ES-I3 (cell line): ENCODE results near the gene IDH2.
A peak's percentile ranks its signal among the peaks of the same experiment; 100 is the strongest.
"Not testable (repeated sequence)": the region's sequence is repeated elsewhere in the genome, so short reads cannot be mapped to it uniquely, and the experiment has no call there.

Experiments
- H3K36me3 ChIP-seq: 2 replicates; pipeline ENCODE4 v1.6.1; 2013; ENCODE audit warnings: mild to moderate bottlenecking, low read length, control low read depth, moderate library complexity; ENCODE audit not compliant: insufficient read depth
- H3K4me1 ChIP-seq: 2 replicates; pipeline ENCODE4 v1.6.1; 2013; ENCODE audit warnings: mild to moderate bottlenecking, control low read depth, low read length; ENCODE audit not compliant: insufficient read depth
- H3K9ac ChIP-seq: 2 replicates; pipeline ENCODE4 v1.6.1; 2013; ENCODE audit warnings: low read depth, mild to moderate bottlenecking, low read length, moderate library complexity
- H3K9me3 ChIP-seq: 2 replicates; pipeline ENCODE4 v1.6.1; 2013; ENCODE audit warnings: mild to moderate bottlenecking, low read length, moderate library complexity; ENCODE audit not compliant: control insufficient read depth, insufficient read depth

IDH2 gene

DNA sequence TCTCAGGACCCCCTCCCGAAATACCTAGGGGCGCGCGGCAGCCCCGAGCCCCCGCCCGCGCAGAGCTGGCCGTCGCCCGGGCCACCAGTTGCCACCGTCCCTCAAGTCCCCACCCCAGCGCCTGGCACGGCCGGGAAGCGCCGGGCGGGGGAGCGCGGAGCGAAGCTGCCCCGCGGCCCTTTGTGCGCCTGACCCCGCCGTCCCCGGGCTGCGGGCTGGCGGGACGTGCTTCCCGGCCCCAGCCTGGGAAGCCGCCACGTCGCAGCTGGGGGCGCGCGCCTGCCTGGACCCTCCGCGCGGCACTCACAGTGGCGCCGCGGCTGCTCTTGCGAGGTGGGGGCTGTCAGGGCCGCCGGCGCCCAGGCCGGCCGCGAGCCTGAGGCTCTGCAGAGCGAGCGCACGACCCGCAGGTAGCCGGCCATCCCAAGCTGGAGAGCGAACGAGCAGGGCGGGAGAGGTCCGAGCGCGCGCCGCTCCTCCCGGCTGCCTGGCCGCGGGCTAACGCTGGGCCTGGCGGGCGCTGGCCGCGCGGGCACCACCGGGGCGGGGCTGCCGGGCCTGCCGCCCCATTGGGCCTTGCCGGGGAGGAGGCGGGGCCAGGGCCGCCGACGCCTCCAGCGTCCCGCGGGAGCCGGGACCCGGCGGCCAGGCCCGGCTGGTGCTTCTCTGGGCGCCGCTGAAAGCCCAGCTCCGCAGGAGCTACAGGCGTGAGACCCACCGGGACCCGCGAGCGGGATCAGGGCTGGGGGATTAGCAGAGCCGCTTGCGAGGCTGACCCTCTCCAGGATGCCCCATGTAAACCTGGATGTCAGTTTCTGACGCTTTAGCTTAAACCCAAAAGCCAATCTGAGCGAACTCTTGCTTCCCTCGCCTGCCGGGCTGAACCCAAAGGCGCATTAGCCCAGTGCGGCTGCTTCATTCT, at the start of gene IDH2:
Gene IDH2, minus strand, starts transcription at position 500 of the 922 bp plus-strand sequence. Its CDS starts 78 bp downstream, at position 422.
- Histone ChIP-seq H3K9me3 (no peaks in the 10 kb centered on the region), H3K9ac (peak within 1 kb of the TSS; percentile 89), H3K36me3 (no peaks in the 10 kb centered on the region), H3K4me1 (peaks cover 23% of the 10 kb centered on the region)

DNA sequence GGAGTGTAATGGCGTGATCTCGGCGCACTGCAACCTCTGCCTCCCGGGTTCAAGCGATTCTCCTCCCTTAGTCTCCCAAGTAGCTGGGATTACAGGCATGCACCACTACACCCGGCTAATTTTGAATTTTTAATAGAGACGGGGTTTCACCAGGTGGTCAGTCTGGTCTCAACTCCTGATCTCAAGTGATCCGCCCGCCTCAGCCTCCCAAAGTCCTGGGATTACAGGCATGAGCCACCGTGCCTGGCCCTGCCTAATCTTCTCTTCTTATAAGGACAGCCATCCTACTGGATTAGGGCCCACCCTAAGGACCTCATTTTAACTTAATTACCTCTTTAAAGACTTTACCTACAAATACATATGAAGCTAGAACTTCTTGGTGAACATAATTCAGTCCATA, 48.3 kb upstream of the IDH2 start:
- H3K4me1 ChIP-seq: peaks cover 14% of the 10 kb centered on the region
- not testable (repeated sequence) for H3K36me3 ChIP-seq, H3K9me3 ChIP-seq, H3K9ac ChIP-seq

DNA sequence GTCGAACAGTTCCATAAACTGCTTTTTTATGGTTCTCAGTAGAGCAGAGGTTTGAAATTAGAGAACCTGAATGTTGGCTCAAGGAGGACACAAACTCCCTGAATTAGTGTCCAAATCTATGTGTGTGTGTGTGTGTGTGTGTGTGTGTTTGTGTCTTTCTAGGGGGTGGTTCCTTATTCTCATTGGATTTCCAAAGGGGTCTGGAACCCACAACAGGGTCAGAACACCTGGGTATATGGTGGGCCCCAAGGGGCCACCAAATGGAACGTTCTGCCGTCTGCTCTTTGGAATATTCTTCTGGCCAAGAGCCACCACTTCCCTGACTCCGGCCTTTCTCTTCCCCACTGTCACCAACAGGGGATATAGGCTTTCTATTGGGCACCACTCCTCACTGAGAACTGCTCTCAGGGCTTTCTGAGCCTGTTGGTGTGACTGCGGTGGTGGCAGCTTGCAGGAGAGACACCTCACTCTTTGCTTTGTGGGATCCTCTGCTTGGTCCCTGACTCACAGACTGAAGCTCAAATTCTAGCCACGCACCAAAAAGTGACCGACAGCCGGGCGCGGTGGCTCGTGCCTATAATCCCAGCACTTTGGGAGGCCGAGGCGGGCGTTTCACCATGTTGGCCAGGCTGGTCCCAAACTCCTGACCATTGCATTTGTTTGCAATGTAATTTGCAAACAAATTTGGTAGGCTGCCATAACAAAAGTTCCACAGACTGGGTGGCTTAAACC, 47.5 kb upstream of the IDH2 start:
- H3K9me3 ChIP-seq: no peaks in the 10 kb centered on the region
- H3K36me3 ChIP-seq: no peaks in the 10 kb centered on the region
- H3K9ac ChIP-seq: no peak overlapping the region
- peaks cover 14% of the 10 kb centered on the region for H3K4me1 ChIP-seq

DNA sequence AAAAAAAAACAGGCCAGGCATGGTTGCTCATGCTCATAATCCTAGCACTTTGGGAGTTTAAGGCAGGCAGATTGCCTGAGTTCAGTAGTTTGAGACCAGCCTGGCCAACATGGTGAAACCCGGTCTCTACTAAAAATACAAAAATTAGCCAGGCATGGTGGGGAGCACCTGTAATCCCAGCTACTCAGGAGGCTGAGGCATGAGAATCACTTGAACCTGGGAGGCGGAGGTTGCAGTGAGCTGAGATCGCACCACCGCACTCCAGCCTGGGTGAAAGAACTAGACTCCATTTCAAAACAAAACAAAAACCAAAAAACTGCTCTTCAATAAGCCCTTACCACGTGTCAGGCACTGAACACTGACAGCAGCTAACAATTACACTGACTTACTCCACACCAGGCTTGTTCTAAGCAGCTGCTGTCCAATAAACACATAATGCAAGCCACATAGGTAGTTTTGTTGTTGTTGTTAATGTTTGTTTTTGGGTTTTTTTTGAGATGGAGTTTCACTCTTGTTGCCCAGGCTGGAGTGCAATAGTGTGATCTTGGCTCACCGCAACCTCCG, 44.0 kb upstream of the IDH2 start:
- H3K9me3 ChIP-seq, H3K4me1 ChIP-seq, H3K36me3 ChIP-seq, H3K9ac ChIP-seq: not testable (repeated sequence)

DNA sequence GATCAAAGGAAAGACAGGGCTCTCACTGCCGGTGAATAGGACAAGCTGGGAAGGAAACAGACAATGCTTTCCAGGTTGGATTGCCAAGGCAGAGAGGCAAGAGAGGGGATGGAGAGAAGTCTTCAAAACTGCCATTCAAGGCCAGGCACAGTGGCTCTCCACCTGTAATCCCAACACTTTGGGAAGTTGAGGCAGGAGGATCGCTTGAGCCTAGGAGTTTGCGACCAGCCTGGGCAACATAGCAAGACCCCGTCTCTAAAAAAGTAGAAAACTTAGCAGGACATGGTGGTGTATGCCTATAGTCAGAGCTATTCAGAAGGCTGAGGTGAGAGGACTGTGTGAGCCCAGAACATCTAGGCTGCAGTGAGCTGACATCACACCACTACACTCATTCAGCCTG, 43.5 kb upstream of the IDH2 start:
- Histone ChIP-seq H3K4me1 (peaks cover 7% of the 10 kb centered on the region; the same call in 1 of the 2 replicates), H3K36me3 (no peaks in the 10 kb centered on the region), H3K9ac (no peak overlapping the region), H3K9me3 (no peaks in the 10 kb centered on the region)

DNA sequence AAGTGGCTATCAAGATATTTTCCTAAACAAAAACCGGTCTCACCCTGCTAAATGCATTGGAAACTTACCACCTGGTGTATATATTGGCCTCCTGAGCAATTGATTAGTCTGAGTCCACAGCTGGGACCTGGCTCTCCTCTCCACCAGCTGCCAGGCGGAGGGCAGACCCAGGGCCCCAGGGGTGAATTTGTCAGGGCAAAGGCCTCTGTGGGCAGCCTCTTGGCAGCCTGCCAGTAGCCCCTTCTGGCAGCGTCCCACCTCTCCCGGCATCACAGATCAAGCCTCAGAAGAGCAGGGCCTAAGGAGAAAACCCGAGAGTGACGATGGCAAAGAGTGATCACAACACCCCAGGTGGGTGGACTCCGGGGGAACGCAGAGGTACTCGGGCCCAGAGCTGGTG, 43.0 kb upstream of the IDH2 start:
- no peaks in the 10 kb centered on the region for H3K36me3 ChIP-seq
- no peak overlapping the region for H3K9ac ChIP-seq
- no peaks in the 10 kb centered on the region for H3K9me3 ChIP-seq
- H3K4me1 ChIP-seq: peaks cover 7% of the 10 kb centered on the region; the same call in 1 of the 2 replicates

DNA sequence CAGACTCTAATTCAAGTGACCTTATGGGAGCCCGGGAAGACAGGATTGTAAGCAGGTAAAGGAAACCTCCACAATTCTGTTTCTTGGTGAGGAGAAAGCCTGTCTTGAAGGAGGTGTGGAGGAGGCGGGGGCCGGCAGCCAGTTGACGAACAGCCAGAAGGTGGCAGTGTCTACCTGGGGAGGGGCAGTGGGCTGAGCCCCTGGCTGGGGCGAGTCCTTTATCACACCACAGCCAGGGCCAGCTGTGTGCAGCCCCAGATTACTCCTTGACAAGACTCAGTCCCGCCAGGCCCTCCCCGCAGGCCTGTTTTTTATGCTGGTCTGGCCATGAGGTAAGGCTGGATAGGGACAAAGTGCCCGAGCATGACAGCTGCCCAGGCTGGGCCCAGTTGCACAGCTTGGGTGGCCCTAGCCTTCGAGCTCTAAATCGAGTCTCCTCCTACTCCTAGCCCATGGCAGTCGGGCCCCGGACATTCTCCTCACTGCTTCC, 40.9 kb upstream of the IDH2 start:
- Histone ChIP-seq H3K9ac (no peak overlapping the region), H3K36me3 (no peaks in the 10 kb centered on the region), H3K9me3 (no peaks in the 10 kb centered on the region; the same call in 1 of the 2 replicates), H3K4me1 (peaks cover 7% of the 10 kb centered on the region; the same call in 1 of the 2 replicates)

DNA sequence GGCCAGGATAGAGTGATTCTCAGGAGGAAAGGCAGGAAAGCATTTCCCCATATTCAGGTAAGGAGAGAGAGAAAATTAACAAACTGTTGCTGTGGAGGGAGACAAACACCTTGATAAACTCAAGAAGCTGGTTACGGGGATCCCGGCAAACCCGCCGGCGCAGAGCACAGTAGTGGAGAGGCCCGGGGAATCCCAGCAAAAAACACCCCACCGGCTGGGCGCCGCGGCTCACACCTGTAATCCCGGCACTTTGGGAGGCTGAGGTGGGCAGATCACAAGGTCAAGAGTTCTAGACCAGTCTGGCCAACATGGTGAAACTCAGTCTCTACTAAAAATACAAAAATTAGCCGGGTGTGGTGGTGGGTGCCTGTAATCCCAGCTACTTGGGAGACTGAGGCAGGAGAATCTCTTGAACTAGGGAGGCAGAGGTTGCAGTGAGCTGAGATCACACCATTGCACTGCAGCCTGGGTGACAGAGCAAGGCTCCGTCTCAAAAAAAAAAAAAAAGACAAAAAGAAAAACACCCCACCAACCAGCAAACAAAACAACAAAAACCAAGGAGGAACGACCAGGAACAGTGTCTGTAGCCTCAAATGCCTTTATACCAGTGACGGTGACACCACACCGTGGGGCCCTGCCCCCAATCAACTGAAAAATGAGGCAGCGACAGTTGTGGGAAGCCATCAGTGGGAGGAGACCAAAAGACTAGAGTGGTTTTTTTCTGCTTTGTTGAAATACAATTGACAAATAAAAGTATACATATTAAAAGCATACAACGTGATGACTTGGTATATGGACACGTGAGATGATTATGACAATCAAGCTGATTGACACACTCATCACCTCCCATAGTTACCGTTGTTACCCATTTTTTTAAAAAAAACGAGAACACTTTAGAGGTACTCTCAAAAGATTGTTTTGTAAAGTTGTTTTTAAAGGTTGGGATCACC, 40.2 kb upstream of the IDH2 start:
- no peak overlapping the region for H3K9ac ChIP-seq
- no peaks in the 10 kb centered on the region for H3K36me3 ChIP-seq
- no peaks in the 10 kb centered on the region; the same call in 1 of the 2 replicates for H3K9me3 ChIP-seq
- peaks cover 7% of the 10 kb centered on the region; the same call in 1 of the 2 replicates for H3K4me1 ChIP-seq

DNA sequence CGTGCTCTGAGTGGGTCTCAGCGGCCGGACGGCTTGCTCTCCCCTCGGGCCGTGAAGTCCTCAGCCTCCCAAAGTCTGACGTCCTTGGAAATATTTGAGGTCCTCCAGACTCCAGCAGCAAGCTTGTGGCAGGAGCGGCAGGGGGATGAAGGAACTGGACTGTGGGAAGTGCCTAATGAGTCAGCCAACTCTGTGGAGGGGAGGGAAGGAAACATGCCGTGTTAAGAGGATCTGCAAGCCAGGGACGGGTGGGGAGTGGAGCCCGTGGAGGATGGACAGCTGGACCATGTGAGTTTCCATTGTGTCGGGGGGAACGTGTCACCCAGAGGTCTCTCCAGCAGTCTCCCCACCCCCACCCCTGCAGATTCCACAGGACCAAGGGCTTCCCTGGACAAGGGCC, 39.4 kb upstream of the IDH2 start:
- no peaks in the 10 kb centered on the region; the same call in 1 of the 2 replicates for H3K9me3 ChIP-seq
- no peaks in the 10 kb centered on the region for H3K36me3 ChIP-seq
- no peak overlapping the region for H3K9ac ChIP-seq
- peaks cover 7% of the 10 kb centered on the region; the same call in 1 of the 2 replicates for H3K4me1 ChIP-seq

DNA sequence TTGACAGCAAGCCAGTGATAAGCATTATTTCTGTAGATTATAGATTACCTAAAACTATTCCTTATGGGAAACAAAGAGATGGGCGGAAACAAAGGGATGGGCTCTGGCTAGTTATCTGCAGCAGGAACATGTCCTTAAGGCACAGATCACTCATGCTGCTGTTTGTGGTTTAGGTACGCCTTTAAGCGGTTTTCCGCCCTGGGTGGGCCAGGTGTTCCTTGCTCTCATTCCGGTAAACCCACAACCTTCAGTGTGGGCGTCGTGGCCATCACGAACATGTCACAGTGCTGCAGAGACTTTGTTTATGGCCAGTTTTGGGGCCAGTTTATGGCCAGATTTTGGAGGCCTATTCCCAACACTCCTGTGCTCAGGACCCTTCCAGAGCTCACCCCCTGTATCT, 37.3 kb upstream of the IDH2 start:
- H3K36me3 ChIP-seq, H3K9ac ChIP-seq, H3K4me1 ChIP-seq, H3K9me3 ChIP-seq: not testable (repeated sequence)

DNA sequence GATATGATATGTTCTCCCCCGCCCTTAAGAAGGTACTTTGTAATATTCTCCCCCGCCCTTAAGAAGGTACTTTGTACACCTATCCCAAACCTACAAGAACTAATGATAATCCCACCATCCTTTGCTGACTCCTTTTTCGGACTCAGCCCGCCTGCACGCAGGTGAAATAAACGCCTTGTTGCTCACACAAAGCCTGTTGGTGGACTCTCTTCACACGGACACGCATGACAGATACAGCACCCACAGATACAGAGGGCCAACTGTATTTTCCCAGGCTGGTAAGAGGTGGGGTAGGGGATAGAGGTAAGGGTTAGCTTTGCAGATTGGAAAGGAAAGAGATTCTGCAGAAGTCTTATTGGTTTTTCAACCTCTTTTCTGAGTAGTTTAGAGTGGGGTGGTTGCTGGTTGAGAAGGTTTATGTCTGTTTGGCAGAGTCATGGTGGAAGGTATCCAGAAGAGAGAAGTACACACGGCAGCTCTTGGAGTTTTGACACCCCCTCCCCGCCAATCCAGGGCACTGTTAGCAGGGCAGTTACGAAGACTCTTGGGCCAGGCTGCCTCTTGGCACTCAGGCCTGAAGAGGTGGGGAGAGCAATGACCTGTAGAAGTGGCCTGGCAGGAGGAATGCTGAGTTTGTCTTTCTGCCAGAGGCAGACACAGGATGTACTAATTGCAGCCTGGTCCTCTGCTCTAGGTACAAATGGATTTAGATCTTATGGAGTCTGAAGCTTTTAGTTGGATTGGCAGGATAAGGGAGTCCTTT, 36.0 kb upstream of the IDH2 start:
- Histone ChIP-seq H3K9me3 (no peaks in the 10 kb centered on the region; the same call in 1 of the 2 replicates), H3K9ac (no peak overlapping the region), H3K4me1 (peaks cover 7% of the 10 kb centered on the region; the same call in 1 of the 2 replicates), H3K36me3 (no peaks in the 10 kb centered on the region)

DNA sequence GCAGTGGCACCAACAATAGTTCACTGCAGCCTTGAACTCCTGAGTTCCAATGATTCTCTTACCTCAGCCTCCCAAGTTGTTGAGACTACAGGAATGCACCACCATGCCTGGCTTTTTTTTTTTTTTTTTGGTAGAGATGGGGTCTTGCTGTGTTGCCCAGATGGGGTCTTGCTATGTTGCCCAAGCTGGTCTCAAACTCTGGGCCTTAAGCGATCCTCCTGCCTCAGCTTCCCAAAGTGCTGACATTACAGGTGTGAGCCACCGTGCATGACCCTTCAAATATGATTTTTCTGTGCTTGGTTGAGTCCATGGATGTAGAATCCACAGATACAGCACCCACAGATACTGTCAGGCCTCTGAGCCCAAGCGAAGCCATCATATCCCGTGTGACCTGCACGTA, 30.2 kb upstream of the IDH2 start:
- H3K9me3 ChIP-seq: no peaks in the 10 kb centered on the region
- no peaks in the 10 kb centered on the region for H3K4me1 ChIP-seq
- no peak overlapping the region for H3K9ac ChIP-seq
- no peaks in the 10 kb centered on the region for H3K36me3 ChIP-seq

DNA sequence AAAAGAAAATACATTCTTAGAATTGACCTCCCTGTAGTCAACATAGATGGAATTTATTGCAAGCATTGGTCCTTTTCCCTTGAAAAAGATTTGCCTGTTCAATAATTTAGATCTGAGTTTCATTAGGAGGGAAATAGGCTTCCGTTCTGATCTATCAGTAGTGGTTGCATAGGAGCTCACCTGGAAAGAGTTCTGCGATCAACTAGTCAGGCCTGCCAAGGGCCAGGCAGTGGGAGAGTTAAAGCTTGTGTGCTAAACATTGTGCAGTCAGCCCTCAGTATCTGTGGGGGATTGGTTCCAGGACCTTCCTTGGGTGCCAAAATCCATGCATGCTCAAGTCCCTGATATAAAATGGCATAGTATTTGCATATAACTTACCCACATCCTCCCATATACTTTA, 29.6 kb upstream of the IDH2 start:
- no peaks in the 10 kb centered on the region for H3K9me3 ChIP-seq
- no peaks in the 10 kb centered on the region for H3K36me3 ChIP-seq
- peaks cover 3% of the 10 kb centered on the region for H3K4me1 ChIP-seq
- H3K9ac ChIP-seq: no peak overlapping the region
